ENCODE data around the gene SYNJ2.
"Not testable (repeated sequence)": the region's sequence is repeated elsewhere in the genome, so short reads cannot be mapped to it uniquely, and the experiment has no call there.

Gene SYNJ2, protein sequence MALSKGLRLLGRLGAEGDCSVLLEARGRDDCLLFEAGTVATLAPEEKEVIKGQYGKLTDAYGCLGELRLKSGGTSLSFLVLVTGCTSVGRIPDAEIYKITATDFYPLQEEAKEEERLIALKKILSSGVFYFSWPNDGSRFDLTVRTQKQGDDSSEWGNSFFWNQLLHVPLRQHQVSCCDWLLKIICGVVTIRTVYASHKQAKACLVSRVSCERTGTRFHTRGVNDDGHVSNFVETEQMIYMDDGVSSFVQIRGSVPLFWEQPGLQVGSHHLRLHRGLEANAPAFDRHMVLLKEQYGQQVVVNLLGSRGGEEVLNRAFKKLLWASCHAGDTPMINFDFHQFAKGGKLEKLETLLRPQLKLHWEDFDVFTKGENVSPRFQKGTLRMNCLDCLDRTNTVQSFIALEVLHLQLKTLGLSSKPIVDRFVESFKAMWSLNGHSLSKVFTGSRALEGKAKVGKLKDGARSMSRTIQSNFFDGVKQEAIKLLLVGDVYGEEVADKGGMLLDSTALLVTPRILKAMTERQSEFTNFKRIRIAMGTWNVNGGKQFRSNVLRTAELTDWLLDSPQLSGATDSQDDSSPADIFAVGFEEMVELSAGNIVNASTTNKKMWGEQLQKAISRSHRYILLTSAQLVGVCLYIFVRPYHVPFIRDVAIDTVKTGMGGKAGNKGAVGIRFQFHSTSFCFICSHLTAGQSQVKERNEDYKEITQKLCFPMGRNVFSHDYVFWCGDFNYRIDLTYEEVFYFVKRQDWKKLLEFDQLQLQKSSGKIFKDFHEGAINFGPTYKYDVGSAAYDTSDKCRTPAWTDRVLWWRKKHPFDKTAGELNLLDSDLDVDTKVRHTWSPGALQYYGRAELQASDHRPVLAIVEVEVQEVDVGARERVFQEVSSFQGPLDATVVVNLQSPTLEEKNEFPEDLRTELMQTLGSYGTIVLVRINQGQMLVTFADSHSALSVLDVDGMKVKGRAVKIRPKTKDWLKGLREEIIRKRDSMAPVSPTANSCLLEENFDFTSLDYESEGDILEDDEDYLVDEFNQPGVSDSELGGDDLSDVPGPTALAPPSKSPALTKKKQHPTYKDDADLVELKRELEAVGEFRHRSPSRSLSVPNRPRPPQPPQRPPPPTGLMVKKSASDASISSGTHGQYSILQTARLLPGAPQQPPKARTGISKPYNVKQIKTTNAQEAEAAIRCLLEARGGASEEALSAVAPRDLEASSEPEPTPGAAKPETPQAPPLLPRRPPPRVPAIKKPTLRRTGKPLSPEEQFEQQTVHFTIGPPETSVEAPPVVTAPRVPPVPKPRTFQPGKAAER (N-terminal part only)

DNA sequence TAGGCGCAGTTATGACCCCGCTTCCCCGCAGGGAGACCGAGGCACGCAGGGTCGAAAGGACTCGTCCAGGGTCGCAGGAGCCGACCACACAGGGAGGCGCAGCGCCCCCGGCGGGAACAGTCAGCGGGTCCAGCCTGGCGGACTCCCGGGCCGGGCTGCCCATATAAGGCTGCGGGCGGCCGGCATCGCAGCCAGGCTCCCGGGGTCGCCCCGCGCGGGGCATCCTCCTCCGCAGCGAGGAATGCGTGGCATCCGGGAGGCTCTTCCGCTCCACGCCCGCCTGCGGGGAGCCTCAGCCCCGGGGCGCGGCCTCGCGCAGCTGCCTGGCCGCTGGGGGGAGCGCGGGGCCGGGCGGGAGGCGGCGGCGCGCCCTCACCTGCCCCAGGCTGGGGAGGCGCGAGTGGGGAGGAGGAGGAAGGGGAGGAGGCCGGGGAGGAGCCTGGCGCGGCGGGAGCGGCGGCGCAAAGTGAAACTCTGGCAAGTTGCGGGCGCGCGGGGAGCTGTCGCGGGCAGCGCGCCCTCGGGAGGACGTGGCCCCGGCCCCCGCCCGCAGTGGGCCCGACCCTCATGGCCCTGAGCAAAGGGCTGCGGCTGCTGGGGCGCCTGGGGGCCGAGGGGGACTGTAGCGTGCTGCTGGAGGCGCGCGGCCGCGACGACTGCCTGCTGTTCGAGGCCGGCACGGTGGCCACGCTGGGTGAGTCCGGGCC, at the start of gene SYNJ2:
SYNJ2 (plus strand) TSS at position 469 of the 707 bp plus-strand sequence; CDS start at position 568, 99 bp downstream.
- DNase-seq (ENCODE audit: low spot score): peak; percentile 42

DNA sequence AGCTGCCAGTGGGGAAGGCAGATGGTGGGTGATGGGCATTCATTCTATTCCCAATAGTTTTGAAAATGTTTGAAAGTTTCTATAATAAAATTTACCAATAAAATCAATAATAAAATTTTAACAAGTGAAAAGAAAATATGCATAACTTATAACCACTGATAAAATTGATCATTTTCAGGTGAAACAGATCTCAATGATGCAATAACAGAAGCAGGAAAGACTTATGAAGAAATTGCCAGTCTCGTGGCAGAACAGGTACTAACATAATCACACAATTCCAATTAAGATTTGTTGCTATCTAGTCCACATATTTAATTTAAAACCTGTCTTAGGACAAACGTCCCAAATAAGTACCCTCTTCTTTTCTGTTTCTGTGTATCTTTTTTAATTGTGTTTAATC, 45.9 kb upstream of the SYNJ2 start:
- DNase-seq (ENCODE audit: low spot score): no peak

DNA sequence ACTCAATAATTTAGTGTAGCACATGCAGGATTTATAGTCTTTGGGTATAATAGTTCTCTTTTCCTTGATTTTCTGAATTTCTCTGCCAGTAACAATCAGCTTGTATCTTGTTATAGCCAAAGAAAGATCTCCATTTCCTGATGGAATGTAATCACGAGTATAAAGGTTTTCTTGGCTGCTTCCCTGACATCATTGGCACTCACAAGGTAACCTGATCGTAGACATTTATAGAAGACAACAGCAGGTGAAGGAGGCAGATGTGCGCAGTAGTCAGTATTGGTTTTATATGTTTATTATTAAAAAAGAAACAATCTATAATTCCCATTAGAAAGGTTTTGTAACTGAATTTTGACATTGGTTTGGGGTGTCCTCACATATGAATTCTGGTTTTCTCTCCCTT, 44.3 kb upstream of the SYNJ2 start:
- no peak for DNase-seq (ENCODE audit: low spot score)

DNA sequence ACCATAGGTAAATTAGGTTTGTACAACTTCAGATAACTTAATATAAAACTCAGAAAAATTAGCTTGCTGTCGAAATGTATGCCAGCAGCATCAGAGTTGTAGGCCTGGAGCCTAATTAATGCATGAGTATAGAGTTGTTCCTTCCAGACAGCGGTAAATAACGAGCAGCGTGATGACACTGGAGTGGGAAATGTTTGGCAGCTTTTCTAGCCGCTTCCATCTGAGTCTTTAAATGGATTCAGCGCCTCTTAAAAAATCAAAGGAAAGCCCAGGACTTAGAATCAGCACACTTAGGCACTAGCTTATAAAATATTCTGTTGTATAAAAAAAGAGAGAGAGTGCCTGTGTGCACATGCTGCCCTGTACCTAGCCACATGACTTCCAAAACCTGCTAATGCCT, 43.7 kb upstream of the SYNJ2 start:
- no peak for DNase-seq (ENCODE audit: low spot score)

DNA sequence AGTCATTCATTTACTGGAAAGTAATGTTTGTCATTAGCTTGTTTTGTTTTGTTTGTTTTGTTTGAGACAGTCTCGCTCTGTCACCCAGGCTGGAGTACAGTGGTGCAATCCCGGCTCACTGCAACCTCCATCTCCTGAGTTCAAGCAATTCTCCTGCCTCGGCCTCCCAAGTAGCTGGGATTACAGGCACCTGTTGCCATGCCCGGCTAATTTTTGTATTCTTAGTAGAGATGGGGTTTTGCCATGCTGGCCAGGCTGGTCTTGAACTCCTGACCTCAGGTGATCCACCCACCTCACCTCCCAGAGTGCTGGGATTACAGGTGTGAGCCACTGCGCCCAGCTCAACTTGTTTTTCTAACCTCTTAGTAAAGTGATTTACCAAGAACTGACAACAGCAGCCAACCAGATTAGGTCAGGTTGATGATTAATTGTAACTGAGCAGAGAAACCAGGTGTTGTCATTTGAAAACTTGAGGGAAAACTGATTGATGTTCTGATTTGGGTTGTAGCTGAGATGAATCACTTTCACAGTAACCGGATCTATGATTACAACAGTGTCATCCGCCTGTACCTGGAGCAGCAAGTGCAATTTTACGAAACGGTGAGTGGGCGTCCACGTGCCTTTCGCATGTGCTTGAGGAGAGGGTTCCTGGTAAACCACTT, 41.2 kb upstream of the SYNJ2 start:
- not testable (repeated sequence) for DNase-seq (ENCODE audit: low spot score)

DNA sequence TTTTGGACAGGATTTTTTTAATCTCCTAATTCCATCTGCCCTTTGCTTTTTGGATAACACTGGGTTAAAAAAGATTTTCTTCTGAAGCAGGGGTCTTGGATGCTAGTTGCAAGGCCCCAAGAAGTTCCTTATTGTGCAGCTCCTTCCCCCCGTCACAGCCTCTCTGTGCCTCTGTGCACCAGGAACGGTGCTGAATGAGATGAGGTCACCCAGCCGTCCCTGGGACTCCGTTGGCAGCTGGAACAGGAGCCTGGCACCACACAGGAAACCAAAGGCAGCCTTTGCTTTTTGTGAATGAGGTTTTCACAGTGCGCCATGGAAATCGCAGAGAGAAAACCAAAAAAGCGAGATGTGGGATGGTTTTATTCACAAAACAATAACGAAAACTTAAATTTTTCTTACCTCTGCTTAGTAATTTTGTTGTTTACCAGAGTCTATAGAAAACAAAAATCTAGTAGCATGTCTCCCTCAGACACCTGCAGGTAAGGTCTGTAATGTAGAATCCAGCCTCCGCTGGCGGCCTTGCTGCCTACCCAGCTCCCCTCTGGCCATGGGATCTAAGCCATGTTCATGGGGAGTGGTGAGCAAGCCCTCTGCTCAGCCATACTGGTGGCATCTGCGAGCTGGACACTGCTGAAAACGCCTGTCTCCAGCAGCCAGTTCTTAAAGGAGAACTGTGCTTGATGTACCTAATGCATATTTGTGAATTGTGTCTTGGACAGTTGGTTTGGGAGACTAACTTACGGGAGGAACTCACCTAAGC, 40.4 kb upstream of the SYNJ2 start:
- no peak for DNase-seq (ENCODE audit: low spot score)

DNA sequence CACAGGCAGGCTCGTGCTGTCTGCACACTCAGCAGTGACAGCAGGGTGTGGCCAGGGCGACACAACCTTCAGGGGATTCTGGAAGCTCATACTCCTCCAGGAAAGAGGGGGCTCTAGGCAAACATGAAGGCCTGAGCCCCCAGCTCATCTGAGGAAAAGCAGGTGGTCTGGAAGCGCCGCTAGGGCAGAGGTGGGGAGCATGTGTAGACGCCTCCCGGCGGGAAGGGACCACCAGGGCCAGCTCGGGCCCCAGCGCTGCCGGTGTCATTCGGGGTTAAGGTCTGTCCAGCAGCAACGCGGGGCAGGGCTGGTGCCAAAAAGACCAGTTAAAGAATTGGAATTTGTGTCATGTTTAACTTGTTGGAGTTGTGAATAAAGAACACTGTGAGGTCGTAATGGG, 39.3 kb upstream of the SYNJ2 start:
- DNase-seq (ENCODE audit: low spot score): no peak

DNA sequence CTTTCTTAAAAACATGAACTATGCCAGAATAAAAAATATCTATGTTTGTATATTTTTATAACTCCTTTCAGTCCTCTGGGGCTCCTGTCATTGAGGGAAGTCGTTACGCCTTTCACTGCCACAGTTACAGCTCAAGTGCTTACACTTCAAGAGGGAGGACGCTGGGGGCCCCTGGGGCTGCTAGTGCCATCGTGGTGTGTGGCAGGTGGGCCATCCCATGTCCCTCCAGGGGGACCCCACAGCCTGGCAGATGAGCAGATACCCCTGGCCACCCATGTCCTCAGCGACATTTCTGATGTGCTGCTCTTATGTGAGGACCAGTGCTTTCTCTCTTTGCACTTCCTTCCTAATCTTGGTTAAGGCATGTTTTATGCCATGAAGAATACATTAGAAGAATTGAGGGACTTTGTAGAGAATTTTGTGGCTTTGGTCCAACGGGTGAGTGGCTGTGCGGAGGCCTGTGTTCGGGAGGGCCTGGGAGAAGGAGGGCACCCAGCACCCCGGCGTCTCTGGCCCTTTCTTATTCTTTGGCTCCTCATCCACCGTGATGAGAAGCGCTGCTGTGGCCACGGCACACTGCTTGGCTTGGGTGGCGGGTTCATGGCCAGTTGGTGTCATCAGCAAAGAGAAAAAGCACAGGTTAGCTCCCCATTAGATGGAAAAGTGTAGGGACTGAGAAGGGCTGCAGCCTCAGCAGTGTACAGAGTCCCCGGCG, 38.3 kb upstream of the SYNJ2 start:
- DNase-seq (ENCODE audit: low spot score): no peak

DNA sequence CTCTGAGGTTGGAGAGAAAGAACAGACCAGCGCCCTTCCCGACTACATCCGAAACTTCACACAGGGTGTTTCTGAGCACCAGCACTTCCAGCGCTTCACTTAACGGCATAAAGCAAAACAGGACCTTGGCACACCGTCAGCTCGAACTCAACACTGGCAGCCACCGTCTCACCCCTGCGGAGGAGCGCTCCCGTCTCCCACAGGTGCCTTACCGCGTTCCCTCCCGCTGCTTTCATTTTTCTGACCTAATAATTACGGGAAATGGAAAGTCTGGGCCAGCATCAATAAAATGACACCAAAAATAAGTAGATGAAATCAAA, 37.7 kb upstream of the SYNJ2 start:
- no peak for DNase-seq (ENCODE audit: low spot score)

DNA sequence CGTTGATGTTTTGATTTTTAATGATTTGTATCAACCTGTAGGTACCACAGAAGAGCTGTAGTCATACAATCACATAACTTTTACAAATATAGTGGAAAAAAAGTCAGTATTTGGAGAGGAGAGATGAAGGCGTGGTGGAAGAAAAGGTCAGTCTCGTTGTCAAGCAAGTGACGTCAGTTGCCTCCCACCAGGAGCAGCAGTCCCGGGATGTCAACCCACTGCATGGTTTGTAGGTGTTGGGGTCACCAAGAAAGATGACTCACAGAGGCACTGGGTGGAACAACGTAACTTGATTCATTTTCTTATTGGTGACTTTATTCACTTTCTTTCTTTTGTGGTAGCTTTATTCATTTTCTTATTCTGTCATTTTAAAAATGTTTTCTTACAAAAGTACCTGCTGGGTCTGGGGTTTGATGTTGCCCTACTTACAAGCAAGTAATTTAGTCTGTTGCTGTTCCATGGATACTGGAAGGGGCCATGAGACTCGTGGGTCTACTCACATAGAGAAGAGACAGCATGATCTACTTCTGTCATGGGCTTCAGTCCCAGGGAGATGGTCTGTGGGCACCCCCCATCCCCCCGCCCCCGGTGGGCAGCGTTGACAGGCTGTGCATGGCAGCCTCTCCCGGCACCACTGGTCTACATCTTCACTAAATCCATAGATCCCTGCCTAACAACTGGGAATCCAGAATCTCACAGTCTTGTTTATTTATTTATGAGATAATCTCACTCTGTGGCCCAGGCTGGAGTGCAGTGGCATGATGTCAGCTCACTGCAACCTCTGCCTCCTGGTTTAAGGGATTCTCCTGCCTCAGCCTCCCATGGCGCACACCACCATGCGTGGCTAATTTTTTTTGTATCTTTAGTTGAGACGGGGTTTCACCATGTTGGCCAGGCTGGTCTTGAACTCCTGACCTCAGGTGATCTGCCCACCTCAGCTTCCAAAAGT, 36.4 kb upstream of the SYNJ2 start:
- DNase-seq (ENCODE audit: low spot score): no peak

DNA sequence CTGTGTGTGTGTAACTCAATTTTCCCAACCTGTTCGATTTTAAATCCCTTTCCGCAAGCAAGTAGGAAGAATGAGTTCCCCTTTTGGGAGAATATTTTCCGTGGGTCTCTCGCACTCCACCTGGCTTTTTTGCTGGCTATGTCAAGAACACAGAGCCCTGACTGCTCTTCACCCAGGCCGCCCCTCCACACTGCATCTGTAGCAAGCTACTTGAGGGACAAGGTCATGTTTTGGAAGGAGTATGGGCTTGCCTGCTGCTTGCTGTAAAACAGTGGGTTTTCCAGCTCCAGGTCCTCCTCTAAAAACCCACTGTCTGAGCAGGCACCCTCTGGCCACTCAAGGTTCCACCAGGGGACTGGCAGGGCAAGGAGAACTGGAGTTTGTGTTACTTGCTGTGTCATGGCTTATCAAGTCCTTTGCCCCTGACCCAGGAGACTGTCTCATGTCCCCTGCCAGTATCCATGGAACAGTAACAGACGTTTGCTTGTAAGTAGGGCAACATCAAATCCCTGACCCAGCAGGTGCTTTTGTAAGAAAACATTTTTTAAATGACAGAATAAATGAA, 35.5 kb upstream of the SYNJ2 start:
- no peak for DNase-seq (ENCODE audit: low spot score)

DNA sequence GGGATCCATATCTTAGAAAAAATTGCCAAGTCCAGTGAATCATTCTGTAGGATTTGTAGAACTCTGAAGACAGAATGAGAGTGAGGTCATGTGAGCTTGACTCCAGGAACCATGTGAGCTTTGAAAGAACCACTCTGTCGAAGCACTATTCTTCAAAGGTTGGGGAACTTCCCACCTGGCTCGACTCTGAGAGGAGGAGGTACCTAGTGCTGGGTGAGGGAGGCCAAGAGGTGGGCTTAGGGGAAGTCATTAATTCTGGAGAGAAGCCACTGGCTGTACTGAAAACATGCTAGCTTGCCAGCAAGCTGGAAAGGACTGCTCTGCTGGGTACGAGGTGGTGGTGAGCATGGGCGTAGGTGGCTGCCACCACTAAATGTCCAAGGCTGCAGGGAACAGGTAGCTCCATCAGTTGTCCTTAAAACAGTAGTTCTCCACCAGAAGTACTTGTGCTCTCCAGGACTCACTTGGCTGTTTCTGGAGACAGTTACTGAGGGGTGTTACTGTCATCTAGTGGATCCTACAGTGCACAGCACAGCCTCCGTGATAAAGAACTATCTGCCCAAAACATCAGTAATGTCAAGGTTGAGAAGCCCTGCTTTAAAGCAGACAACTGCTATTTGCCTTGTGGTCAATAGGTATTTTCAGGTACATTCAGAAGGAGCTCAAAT, 34.7 kb upstream of the SYNJ2 start:
- DNase-seq (ENCODE audit: low spot score): peak; percentile 41

DNA sequence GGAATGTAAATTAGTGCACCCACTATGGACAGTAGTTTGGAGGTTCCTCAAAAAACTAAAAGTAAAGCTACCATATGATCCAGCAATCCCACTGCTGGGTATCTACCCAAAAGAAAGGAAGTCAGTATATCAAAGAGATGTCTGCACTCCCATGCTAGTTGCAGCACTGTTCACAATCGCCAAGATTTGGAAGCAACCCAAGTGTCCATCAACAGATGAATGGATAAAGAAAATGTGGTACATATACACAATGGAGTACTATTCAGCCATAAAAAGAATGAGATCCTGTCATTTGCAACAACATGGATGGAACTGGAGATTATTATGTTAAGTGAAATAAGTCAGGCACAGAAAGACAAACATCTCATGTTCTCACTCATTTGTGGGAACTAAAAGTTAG, 30.8 kb upstream of the SYNJ2 start:
- not testable (repeated sequence) for DNase-seq (ENCODE audit: low spot score)

DNA sequence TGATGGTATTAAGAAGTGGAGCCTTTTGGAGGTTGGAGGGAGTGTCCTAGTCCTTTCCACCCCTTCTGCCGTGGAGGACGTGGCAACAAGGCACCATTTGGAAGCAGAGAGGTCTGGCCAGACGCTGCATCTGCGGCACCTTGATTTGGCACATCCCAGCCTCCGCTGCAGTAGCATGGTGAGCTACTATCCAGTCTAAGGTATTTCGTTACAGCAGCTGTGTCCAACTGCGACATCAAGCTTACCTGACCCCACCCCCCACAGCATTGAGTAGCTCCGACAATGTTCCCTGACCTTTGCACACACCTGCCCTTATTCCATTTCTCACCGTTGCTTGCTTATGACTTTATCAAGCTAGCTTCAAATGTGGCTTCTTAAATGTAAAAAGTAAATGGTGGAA, 29.8 kb upstream of the SYNJ2 start:
- no peak for DNase-seq (ENCODE audit: low spot score)

DNA sequence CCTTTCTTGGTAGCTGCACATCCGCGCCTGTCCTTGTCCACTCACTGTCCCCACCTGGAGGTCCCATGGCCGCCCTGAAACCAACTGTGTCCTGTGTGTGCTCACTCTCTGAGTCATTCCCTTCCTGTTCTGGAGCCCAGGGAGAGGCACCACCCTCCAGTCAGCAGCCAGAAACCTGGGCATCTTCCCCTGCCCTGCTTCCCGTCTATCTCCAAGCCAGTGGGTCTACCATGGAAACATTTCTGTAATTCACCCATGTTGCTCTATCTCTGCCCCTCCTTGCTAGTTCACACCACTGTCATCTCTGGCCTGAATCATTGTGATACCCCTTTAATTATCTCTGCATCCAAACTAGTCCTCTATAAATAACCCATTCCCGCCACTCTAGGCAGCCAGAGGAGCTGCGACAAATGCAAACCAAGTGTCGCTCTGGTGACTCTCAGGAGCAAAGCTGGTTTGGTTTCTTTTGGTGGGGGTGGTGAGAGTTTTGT, 28.8 kb upstream of the SYNJ2 start:
- no peak for DNase-seq (ENCODE audit: low spot score)

DNA sequence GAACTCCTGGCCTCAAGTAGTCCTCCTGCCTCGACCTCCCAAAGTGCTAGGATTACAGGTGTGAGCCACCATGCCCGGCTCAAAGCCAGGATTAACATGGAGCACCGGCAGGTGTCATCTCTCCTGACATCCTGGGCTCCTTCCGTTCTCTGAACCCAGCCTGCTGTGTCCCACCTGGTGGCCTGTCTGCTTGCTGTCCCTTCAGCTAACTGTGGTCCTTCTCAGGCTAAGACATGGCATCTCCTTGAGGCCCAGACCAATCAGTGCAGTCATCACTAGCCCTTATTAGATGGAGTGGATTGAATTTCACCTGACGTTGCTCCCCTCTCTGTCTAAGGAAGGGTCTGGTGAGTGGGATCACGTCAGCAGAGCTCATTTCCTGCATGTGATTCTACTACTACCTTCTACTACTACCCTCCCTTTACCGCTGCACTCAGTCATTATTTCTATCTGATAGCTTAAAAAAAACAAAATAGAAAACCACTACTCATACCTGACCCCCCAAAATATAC, 28.0 kb upstream of the SYNJ2 start:
- DNase-seq (ENCODE audit: low spot score): no peak

Data from hematopoietic multipotent progenitor cell treated with erythropoietin and hydrocortisone succinate and interleukin-3 and kit ligand, for 17 days (in vitro differentiated cells).